ENCODE data around the gene FADD.

Gene FADD

GRCh38 chr11:70202920-70203750, at the start of gene FADD:
TSS of gene FADD (plus strand) at chr11:70203296. CDS start at chr11:70203460, 164 bp downstream.
- peak; percentile 99 for DNase-seq

- no peak for DNase-seq
These were observed 47.7 kb upstream of the FADD start for GRCh38 chr11:70155386-70155785.

- DNase-seq = no peak
These were observed 46.6 kb upstream of the FADD start for GRCh38 chr11:70156291-70157037.

- DNase-seq = peak; percentile 81
These were observed 44.9 kb upstream of the FADD start for GRCh38 chr11:70158201-70158600.

- DNase-seq = no peak
These were observed 44.2 kb upstream of the FADD start for GRCh38 chr11:70158757-70159389.

GRCh38 chr11:70159627-70160570, 43.2 kb upstream of the FADD start:
- DNase-seq = no peak

GRCh38 chr11:70161043-70161625, 42.0 kb upstream of the FADD start:
- no peak for DNase-seq

GRCh38 chr11:70164705-70165104, 38.4 kb upstream of the FADD start:
- no peak for DNase-seq

- no peak for DNase-seq
These were observed 36.0 kb upstream of the FADD start for GRCh38 chr11:70167120-70167519.

- DNase-seq = no peak
These were observed 35.2 kb upstream of the FADD start for GRCh38 chr11:70167723-70168404.

GRCh38 chr11:70168405-70168754, 34.7 kb upstream of the FADD start:
- no peak for DNase-seq

- no peak for DNase-seq
These were observed 34.0 kb upstream of the FADD start for GRCh38 chr11:70169127-70169526.

GRCh38 chr11:70169632-70170031, 33.5 kb upstream of the FADD start:
- DNase-seq = no peak

GRCh38 chr11:70170596-70171210, 32.4 kb upstream of the FADD start:
- DNase-seq = no peak

GRCh38 chr11:70173018-70173417, 30.1 kb upstream of the FADD start:
- DNase-seq = no peak

GRCh38 chr11:70174547-70175235, 28.4 kb upstream of the FADD start:
- DNase-seq = no peak

GRCh38 chr11:70175236-70175698, 27.8 kb upstream of the FADD start:
- no peak for DNase-seq

GRCh38 chr11:70176940-70177689, 26.0 kb upstream of the FADD start:
- DNase-seq = peak; percentile 76

- no peak for DNase-seq
These were observed 22.2 kb upstream of the FADD start for GRCh38 chr11:70180906-70181305.

- DNase-seq = no peak
These were observed 20.8 kb upstream of the FADD start for GRCh38 chr11:70182266-70182665.

All from RPMI8226 (cell line).